ENCODE results near the gene FAM210B. TPM values are rescaled to one million over a fixed set of nuclear protein-coding genes. Genes with fewer than 3 reads are reported as not detected.

FAM210B gene
- total RNA-seq, 2 donors from 2014 or later: 11.5 to 26.2 TPM

DNA sequence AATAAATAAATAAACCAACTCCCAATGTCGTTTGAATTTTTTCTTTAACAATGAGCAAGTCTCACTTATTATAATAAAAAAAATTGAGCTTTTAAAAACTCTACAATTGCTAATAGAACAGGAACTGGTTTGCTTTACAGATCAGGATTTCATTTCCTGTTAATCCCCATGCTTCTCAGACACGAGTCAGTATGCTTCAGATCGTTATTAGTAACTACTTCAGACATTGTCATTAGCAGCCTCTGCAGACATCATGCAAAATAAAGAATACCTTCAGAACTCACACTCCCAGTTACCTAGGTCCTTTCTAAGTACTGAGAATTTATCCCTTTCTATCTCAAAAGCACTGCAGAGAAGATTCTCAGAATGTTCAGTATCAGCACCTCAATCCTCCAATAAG, 10.0 kb upstream of the FAM210B start:
- no peaks in the 10 kb centered on the region for H3K27me3 ChIP-seq
- H3K27ac ChIP-seq: peak overlapping the region in 3 of 4 donors; percentile 45 to 73 (median 68)
- intact Hi-C loops (cut with DNase I): no loop called here
- peaks cover 21% of the 10 kb centered on the region for H3K4me1 ChIP-seq
- no peak for DNase-seq
- no peaks in the 10 kb centered on the region for H3K36me3 ChIP-seq (replicated peaks in 1 of 2; ENCODE audit: insufficient read depth in 1 of 2, low read depth in 2 of 2)
- H3K9me3 ChIP-seq: no peaks in the 10 kb centered on the region
- no peak for TF ChIP-seq CTCF (IDR thresholded peaks at IDR 0.05)
- TF ChIP-seq POLR2A (IDR thresholded peaks at IDR 0.05): no peak
- H3K4me3 ChIP-seq: no peak overlapping the region
- WGBS, 2 donors: 9 to 13% methylated on average over 3 of the region's 3 CpGs
- ATAC-seq: peak; percentile 49

- intact Hi-C loops (cut with DNase I): no loop called here
- Histone ChIP-seq H3K4me3 (no peak overlapping the region), H3K36me3 (replicated peaks in 1 of 2; ENCODE audit: insufficient read depth in 1 of 2, low read depth in 2 of 2) (no peaks in the 10 kb centered on the region)
Observed at GRCh38 chr20:56350842-56351241, 7.9 kb upstream of the FAM210B start.

DNA sequence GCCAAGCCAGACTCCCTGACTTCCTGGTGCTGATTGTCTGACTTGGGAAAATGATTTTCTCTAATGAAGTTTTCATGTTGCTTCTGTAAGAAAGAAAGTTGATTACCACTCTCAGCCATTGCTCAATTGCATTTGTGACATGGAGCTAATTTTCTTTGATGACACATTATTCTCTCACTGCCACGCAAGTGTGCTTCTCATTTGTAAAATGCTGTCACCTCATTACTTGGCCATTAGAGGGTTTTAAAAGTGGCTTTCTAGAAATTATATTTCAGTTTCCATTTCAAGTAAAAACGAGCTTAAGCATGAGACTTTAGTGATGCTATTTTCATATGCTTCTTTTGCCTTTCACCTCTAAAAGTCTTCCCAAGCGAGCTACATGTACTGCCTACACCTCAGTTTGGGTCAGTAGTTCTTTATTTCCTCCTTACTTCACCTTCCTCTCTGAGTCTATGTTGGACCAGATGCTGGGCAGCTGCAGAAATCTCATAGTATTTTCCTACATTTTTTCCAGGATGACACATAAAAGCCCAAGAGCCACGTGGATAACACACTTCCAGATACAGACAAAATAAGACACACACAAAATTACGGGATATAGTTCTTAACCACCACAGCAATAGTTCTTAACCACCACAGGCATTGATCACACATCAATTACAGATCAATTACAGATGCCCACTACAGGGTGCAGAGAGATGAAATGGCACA, 6.3 kb upstream of the FAM210B start:
- Histone ChIP-seq H3K4me1 (peaks cover 15% of the 10 kb centered on the region), H3K4me3 (no peak overlapping the region), H3K27me3 (no peaks in the 10 kb centered on the region), H3K27ac (no peak overlapping the region), H3K9me3 (no peaks in the 10 kb centered on the region), H3K36me3 (replicated peaks in 1 of 2; ENCODE audit: insufficient read depth in 1 of 2, low read depth in 2 of 2) (no peaks in the 10 kb centered on the region)
- no peak for ATAC-seq
- no peak for TF ChIP-seq CTCF (IDR thresholded peaks at IDR 0.05)
- no peak for TF ChIP-seq POLR2A (IDR thresholded peaks at IDR 0.05)
- 63 to 71% methylated on average over 5 of the region's 5 CpGs for WGBS, 2 donors
- intact Hi-C loops (cut with DNase I): no loop called here
- no peak for DNase-seq

More at GRCh38 chr20:56350842-56351241, 7.9 kb upstream of the FAM210B start:
- 78 to 86% methylated on average over 2 of the region's 2 CpGs for WGBS, 2 donors
- H3K27ac ChIP-seq: no peak overlapping the region
- DNase-seq (no peak), ATAC-seq (no peak)
- H3K4me1 ChIP-seq: peaks cover 16% of the 10 kb centered on the region
- no peak for TF ChIP-seq POLR2A (IDR thresholded peaks at IDR 0.05)
- TF ChIP-seq CTCF (IDR thresholded peaks at IDR 0.05): no peak
- H3K9me3 ChIP-seq: no peaks in the 10 kb centered on the region
- H3K27me3 ChIP-seq: no peaks in the 10 kb centered on the region

GRCh38 chr20:56353356-56353755, 5.4 kb upstream of the FAM210B start:
- H3K4me1 ChIP-seq: peaks cover 7% of the 10 kb centered on the region
- H3K9me3 ChIP-seq: no peaks in the 10 kb centered on the region
- H3K27ac ChIP-seq: no peak overlapping the region
- no peak for DNase-seq
- TF ChIP-seq CTCF (IDR thresholded peaks at IDR 0.05): no peak
- TF ChIP-seq POLR2A (IDR thresholded peaks at IDR 0.05): no peak
- intact Hi-C loops (cut with DNase I): no loop called here
- H3K36me3 ChIP-seq (replicated peaks in 1 of 2; ENCODE audit: insufficient read depth in 1 of 2, low read depth in 2 of 2): no peaks in the 10 kb centered on the region
- H3K27me3 ChIP-seq: no peaks in the 10 kb centered on the region
- 82 to 83% methylated on average over 4 of the region's 4 CpGs for WGBS, 2 donors
- no peak for ATAC-seq
- no peak overlapping the region for H3K4me3 ChIP-seq

DNA sequence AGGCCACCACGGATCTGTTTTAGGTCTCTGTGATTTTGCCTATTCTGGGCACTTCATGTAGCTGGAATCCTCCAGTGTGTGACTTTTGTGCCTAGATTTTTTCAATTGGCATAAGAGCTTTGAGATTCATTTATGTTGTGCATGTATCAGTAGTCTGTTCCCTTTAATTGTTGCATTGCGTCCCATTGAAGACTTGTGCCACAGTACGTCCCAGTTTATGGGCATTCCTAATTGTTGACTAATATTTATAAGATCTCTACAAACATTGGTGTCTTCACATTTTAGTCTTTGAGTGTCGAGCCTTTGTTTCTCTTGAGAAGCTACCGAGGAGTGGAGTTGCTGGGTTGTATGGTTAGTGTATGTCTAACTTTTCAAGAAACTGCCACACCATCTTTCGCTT, 704 bp upstream of the FAM210B start:
- Histone ChIP-seq H3K9me3 (no peaks in the 10 kb centered on the region), H3K27ac (peak overlapping the region in 1 of 4 donors; percentile 20), H3K36me3 (replicated peaks in 1 of 2; ENCODE audit: insufficient read depth in 1 of 2, low read depth in 2 of 2) (no peaks in the 10 kb centered on the region), H3K27me3 (no peaks in the 10 kb centered on the region), H3K4me1 (peaks cover 15% of the 10 kb centered on the region), H3K4me3 (no peak overlapping the region)
- DNase-seq (no peak), ATAC-seq (no peak)
- TF ChIP-seq CTCF (IDR thresholded peaks at IDR 0.05) (no peak), POLR2A (IDR thresholded peaks at IDR 0.05) (no peak)
- intact Hi-C loops (cut with DNase I): no loop called here
- 71 to 73% methylated on average over 6 of the region's 6 CpGs for WGBS, 2 donors
